Measurements from ENCODE around the gene MFAP1.

MFAP1 gene, protein sequence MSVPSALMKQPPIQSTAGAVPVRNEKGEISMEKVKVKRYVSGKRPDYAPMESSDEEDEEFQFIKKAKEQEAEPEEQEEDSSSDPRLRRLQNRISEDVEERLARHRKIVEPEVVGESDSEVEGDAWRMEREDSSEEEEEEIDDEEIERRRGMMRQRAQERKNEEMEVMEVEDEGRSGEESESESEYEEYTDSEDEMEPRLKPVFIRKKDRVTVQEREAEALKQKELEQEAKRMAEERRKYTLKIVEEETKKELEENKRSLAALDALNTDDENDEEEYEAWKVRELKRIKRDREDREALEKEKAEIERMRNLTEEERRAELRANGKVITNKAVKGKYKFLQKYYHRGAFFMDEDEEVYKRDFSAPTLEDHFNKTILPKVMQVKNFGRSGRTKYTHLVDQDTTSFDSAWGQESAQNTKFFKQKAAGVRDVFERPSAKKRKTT

DNA sequence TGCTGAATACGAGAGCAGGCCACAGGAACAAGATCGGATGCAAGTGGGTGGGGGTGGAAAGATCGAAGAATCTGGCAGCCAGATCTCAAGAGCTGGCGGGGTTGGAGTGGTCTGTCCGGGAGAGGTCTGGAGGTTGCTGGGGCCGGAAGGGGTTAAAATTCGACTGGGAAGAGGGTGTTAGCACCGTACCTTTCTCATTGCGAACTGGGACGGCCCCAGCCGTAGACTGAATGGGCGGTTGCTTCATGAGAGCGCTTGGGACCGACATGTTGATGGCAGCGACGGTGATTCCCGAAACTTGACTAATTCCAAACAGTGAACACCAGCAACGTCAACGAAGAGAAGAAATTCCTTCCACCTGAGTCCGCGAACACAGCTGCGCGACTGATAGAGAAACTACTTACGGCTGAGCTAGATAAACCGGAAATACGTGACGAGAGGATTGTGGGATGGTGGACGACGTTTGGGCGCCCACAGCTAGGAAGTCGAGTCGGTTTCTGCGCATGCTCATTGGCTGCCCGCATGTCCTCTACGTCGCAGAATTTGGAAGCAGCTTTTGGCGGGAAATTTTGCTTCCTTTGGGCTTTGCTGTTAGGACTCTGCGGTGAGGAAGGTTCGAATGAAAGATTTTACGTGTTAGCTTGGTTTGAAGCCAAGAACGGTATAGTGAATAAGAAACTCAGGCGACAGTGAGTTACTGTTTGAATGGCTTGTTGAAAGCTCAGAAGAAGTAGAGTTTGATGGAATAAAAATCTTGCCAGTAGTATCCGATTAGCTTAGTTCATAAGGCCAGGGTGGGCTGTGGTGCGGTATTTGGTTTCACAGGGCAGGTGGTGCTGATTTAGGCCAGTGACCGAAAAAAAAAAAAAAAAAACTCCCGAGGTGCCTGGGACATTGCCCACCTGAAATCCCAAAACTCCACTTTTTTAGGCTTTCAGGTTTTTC is at the start of gene MFAP1:
TSS of gene MFAP1 (minus strand) at position 389 of the 945 bp plus-strand sequence. CDS start at position 268, 121 bp downstream.
- H3K4me3 ChIP-seq (ENCODE audit: low read depth in 1 of 2, low read length in 1 of 2): peak within 1 kb of the TSS; percentile 73 to 79
- no peaks in the 10 kb centered on the region for H3K9me3 ChIP-seq
- H3K36me3 ChIP-seq: no peaks in the 10 kb centered on the region
- H3K27ac ChIP-seq: peak within 1 kb of the TSS; percentile 93
- TF ChIP-seq, protein P1, sequence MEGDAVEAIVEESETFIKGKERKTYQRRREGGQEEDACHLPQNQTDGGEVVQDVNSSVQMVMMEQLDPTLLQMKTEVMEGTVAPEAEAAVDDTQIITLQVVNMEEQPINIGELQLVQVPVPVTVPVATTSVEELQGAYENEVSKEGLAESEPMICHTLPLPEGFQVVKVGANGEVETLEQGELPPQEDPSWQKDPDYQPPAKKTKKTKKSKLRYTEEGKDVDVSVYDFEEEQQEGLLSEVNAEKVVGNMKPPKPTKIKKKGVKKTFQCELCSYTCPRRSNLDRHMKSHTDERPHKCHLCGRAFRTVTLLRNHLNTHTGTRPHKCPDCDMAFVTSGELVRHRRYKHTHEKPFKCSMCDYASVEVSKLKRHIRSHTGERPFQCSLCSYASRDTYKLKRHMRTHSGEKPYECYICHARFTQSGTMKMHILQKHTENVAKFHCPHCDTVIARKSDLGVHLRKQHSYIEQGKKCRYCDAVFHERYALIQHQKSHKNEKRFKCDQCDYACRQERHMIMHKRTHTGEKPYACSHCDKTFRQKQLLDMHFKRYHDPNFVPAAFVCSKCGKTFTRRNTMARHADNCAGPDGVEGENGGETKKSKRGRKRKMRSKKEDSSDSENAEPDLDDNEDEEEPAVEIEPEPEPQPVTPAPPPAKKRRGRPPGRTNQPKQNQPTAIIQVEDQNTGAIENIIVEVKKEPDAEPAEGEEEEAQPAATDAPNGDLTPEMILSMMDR (IDR thresholded peaks at IDR 0.05): peak; percentile 14
- peaks cover 22 to 32% of the 10 kb centered on the region in 2 experiments for H3K4me1 ChIP-seq (ENCODE audit: control insufficient read depth in 1 of 2, insufficient read depth in 1 of 2, low read depth in 1 of 2, low read length in 1 of 2)
- H3K27me3 ChIP-seq: no peaks in the 10 kb centered on the region

DNA sequence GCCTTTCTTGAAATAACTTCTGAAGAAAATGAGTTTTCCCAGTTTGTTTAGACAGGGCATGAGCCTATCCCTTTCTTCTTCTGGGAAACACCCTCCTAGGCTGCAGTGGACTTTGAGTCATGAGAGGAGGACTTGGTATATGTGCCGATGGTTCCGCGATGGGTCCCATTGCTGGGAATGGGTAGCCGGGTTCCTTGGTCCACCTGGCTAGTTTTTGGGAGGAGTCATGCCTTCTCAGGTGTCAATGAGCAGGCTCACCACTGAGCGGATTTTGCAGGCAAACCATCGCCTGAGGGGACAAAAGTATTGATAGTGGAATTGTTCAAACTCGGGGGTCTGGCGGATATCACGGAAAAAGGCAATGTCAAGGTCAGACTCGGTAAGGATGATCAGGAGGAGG is 49.2 kb upstream of the MFAP1 start:
- no peaks in the 10 kb centered on the region for H3K27me3 ChIP-seq
- no peaks in the 10 kb centered on the region for H3K4me1 ChIP-seq (ENCODE audit: control insufficient read depth in 1 of 2, insufficient read depth in 1 of 2, low read depth in 1 of 2, low read length in 1 of 2)
- TF ChIP-seq, protein P1 (IDR thresholded peaks at IDR 0.05): no peak
- no peak overlapping the region for H3K27ac ChIP-seq
- H3K9me3 ChIP-seq: no peaks in the 10 kb centered on the region
- H3K36me3 ChIP-seq: peaks cover 47% of the 10 kb centered on the region
- H3K4me3 ChIP-seq (ENCODE audit: low read depth in 1 of 2, low read length in 1 of 2): no peak overlapping the region

DNA sequence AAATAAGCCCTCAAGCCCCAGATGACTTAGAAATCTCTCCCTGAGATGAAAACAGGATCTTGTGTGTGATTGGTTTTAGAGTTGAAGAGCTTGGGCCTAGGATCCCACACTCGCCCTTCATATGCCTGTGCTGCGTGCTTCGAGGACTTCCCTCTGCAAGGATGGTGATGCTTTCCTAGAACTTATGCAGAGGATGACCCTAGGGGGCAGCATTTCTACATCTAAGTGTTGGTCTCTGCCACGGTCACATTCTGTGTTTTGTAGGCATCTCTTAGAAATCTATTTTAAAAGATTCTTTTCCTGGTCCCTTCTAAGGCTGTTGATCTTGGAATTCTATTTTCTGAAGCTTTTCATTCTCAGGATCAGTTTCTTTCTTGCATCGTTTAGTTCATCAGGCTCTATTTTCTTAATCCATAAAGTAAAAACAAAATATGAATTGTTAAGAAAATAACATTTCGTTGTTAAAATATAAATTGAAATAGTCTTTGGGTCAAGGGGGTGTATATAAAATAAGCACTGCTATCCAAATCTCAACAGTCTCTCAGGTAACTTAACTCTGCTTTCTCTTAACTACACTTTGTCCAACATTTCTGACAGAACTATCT is 48.0 kb upstream of the MFAP1 start:
- Histone ChIP-seq H3K27ac (no peak overlapping the region), H3K4me3 (ENCODE audit: low read depth in 1 of 2, low read length in 1 of 2) (no peak overlapping the region), H3K4me1 (ENCODE audit: control insufficient read depth in 1 of 2, insufficient read depth in 1 of 2, low read depth in 1 of 2, low read length in 1 of 2) (no peaks in the 10 kb centered on the region), H3K9me3 (no peaks in the 10 kb centered on the region), H3K36me3 (peaks cover 41% of the 10 kb centered on the region), H3K27me3 (no peaks in the 10 kb centered on the region)
- TF ChIP-seq, protein P1 (IDR thresholded peaks at IDR 0.05): no peak

DNA sequence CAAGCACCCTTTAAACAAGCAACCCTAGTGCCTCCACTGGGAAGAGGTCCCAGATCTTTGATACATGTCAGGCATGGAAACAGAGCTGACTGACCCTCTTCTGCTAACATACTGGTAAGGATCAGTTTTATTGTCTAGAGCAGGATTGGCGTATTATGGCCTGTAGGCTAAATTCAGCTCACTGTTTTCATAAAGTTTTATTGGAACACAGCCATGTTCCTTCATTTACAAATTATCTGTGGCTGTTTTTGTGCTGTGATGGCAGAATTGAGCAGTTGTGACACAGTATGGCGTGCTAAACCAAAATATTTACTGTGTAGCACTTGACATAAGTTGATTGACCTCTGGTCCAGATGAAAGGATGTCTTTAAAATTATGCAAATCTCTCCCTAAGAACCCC is 47.3 kb upstream of the MFAP1 start:
- no peaks in the 10 kb centered on the region for H3K27me3 ChIP-seq
- H3K27ac ChIP-seq: no peak overlapping the region
- TF ChIP-seq, protein P1 (IDR thresholded peaks at IDR 0.05): no peak
- H3K4me3 ChIP-seq (ENCODE audit: low read depth in 1 of 2, low read length in 1 of 2): no peak overlapping the region
- no peaks in the 10 kb centered on the region for H3K4me1 ChIP-seq (ENCODE audit: control insufficient read depth in 1 of 2, insufficient read depth in 1 of 2, low read depth in 1 of 2, low read length in 1 of 2)
- H3K9me3 ChIP-seq: no peaks in the 10 kb centered on the region
- H3K36me3 ChIP-seq: peaks cover 45% of the 10 kb centered on the region

DNA sequence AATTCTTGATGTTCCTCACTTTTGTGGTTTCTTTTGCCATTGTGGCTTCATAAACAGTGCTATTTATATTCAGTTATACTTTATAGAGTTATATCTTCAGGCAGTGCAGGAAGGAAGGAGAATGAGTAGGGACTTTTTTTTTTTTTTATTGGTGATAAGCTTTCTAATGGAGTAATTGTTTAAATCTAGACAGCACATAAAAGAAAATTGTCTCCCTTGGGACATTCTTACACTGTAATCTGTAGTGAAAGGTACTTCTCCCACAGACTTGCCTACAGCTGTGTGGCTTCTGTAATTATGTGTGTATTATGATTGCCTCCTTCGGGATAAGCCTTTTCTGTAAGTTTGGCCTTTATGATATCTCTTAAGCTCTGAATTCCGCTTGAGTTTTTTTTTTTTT is 43.9 kb upstream of the MFAP1 start:
- Histone ChIP-seq H3K9me3 (no peaks in the 10 kb centered on the region), H3K36me3 (peaks cover 33% of the 10 kb centered on the region), H3K27me3 (no peaks in the 10 kb centered on the region), H3K27ac (no peak overlapping the region), H3K4me3 (ENCODE audit: low read depth in 1 of 2, low read length in 1 of 2) (no peak overlapping the region), H3K4me1 (ENCODE audit: control insufficient read depth in 1 of 2, insufficient read depth in 1 of 2, low read depth in 1 of 2, low read length in 1 of 2) (no peaks in the 10 kb centered on the region)
- TF ChIP-seq, protein P1 (IDR thresholded peaks at IDR 0.05): no peak

Measured in neutrophil (primary cell).